22Rv1 (cell line): ENCODE measurements around the gene GFER.

ENCODE experiments used
- CTCF ChIP-seq: fragments of 450-650 bp; IDR thresholded peaks from 2 replicates; pipeline ENCODE4 v1.5.1; 2017; ENCODE audit warnings: mild to moderate bottlenecking
- ZFX ChIP-seq: fragments of 450-650 bp; IDR thresholded peaks from 2 replicates; pipeline ENCODE4 v1.6.1; 2017; ENCODE audit warnings: antibody characterized with exemption, borderline replicate concordance

DNA sequence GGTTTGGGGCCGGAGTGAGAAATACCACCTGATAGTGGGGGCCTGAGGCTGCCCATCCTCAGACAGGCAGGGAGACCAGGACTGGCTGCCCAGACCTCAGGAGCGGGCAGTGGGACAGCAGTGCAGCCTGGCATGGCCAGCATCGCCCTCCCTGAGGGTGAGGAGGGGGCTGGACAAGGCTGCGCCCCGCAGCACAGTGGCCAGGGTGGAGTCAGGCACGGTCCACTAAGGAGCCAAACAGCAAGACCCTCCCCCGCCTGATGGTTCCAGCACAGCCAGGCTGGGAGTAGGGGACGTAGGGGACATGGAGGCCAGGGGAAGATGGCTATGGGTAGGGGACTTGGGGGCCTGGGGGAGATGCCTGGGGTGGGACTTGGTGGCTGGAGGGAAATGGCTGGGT is 22.3 kb downstream of the GFER start:
- no peak for TF ChIP-seq CTCF
- no peak for TF ChIP-seq ZFX
